CD4-positive, alpha-beta T cell treated with Interleukin-1 beta for 1 hour (primary cell): ENCODE results near the gene OR1D5.
"Not testable (repeated sequence)": the region's sequence is repeated elsewhere in the genome, so short reads cannot be mapped to it uniquely, and the experiment has no call there.

ENCODE experiments used
- DNase-seq, 2 donors: peaks; one replicate each; pipeline ENCODE4 v3.0.0-alpha.2; 2020 to 2022

OR1D5 gene

GRCh38 chr17:3063507-3063906, at the start of gene OR1D5:
OR1D5 (minus strand) TSS chr17:3063607; CDS start chr17:3063607, 0 bp downstream.
- not testable (repeated sequence) for DNase-seq

DNA sequence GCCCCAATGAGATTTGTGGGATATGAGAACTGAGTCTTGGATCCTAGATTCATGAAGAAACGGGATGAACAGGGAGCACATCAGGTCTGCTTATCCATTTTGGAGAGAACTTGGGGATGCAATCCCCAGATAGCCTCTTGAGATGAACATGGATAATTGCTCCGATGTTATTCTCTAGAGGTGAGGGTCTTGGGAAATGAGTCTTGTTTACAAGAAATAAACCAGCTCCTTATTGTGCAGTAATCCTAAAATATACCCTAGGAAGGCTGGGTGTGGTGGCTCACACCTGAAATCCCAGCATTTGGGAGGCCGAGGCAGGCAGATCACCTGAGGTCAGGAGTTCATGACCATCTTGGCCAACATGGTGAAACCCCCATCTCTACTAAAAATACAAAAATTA, 40.9 kb upstream of the OR1D5 start, which contains the start of gene OR1D2:
Gene OR1D2, minus strand, starts transcription at position 101 of the 400 bp plus-strand sequence. CDS start 11,426 bp downstream, outside the sequence.
- DNase-seq, result no peak

DNA sequence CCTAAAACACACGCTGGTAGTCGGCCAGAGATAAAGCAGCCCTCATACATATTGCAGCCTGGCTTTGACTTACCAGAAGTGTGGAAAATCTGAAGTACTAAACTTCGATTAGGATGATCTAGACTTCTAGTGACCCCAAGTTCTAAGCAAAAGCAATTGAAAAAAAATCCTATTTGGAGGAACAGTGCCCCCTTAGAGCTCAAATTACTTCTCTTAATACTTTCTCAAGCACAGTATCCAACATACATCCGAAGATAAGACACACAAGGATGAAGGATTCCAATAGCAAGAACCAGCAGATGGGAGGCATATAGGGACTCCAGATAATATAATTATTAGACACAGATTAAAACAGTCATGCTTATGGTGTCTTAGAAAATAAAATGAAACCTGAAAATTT, 10.4 kb upstream of the OR1D5 start:
- not testable (repeated sequence) for DNase-seq

- DNase-seq, result peak in 1 of 2 donors; percentile 19
Measured at GRCh38 chr17:3065192-3065591, 1.8 kb upstream of the OR1D5 start.

GRCh38 chr17:3062824-3063377, 506 bp downstream of the OR1D5 start:
- not testable (repeated sequence) for DNase-seq

GRCh38 chr17:3054868-3055267, 8.5 kb downstream of the OR1D5 start:
- DNase-seq, result not testable (repeated sequence)

DNA sequence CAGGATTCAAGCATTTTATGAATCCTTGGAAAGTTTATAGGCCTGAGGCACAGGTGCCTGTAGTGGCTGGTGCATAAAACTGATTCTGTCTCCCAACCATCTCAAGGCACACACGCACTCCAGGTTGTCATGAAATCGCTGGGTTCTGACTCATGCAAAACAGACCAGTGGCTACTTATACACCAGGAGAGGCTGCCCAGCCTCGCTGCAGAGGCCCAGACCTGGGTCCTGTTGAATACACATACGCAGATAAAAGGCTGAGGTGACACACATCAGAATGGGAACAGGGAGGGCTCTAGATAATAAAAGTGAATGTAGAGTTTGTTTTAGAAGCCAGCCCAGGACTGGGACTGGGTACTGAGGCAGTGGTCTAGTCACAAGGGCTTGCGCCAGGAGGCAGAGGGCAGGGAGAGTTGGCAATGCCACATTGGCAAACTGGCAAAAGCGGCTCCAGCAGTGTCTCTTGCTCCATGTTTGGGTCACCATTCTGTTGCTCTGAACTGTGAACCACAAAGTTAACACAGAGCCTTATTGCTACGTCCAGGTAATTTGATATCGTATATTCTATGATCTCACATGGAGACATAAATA, 13.6 kb downstream of the OR1D5 start:
- no peak for DNase-seq

DNA sequence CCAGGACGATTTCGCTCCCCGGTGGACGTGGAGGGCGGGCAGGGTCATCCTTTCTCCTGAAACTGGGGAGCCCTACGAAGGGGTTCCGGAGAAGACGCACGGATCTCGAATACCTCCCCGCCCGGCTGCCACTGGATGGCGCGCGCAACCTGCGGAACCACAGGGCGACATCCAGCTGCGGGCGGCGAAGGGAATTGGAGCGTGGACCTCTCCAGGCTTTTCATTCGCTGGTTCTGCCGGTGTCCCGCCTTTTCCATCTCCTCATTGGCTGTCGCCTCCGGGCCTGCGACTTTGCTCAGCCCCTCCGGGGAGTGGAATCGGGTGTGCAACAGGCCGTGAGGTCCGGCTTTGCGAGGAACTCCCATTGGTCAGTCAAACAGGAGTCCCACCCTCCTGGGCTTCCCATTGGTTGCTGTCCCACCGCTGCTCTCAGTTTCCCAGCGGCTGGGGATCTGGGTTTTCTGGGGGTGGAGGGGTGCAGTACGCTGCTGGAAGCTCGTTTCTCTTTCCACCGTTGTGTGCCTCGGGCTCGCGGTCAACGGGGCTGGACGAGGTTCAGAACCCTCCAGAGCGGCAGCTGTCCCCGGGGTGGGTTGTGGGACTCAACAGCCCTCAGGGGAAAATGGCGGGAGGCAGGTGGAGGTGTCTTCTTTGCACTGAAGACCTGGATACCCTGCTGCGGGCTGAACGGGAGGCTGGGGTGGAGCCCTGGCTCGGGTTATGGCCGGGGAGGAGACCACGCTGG, 14.5 kb downstream of the OR1D5 start:
- DNase-seq, result peak; percentile 96 to 97

GRCh38 chr17:3046753-3047152, 16.7 kb downstream of the OR1D5 start:
- DNase-seq, result no peak

GRCh38 chr17:3043737-3044365, 19.6 kb downstream of the OR1D5 start:
- DNase-seq, result no peak

GRCh38 chr17:3040882-3041281, 22.5 kb downstream of the OR1D5 start:
- no peak for DNase-seq

DNA sequence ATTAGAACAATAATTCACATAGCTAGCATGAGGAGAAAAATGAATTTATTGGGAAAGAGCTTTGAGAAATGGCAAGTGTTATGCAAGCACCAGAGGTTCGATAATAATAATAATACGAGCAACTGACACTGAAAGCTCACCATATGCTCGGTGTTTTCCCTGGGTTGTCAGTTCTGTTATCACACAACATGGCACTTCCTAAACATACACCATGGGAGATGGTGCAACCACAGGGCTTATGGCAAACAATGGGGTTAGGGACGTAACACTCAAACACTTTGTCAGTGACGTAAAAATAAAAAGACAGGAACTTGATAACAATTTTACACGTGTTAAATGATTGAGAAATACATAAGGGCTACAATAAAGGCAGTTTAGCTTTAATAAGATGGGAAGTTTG, 23.7 kb downstream of the OR1D5 start:
- DNase-seq, result peak; percentile 12 to 54

- no peak for DNase-seq
Measured at GRCh38 chr17:3038941-3039340, 24.5 kb downstream of the OR1D5 start.

DNA sequence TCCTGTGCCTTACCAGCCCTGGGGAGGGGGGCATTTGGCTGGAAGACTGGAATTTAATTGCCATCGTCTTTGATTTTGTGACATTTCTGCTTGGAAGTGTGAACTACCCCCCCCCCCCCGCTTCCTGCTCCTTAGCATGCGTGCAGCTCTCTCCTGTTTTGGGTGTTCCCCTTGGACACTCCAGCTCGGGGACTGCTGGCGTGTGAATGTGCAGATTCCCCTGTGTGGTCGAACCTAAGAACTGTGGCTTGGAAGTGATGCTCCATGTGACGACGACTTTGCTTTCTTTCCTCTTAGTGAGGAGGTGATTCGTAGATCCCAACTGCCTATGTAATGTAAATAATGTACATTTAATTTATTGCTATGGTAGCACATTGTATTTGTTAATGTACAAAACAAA, 26.1 kb downstream of the OR1D5 start:
- no peak for DNase-seq

- DNase-seq, result no peak
Measured at GRCh38 chr17:3036800-3037199, 26.6 kb downstream of the OR1D5 start.

DNA sequence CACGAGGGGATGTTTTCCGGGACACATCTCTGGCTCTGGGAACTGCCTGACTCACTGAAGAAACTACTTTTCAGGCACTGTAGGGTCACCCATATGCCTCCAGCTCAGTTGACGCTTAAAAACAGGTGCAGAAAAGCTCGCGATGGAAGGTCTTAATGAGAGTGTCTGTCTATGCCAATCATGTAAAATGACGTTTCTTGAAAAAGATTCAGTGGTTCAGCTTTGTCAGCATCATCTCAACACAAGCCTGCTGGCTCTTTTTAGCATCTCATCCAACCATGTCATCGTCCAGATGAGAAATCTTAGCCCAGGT, 27.5 kb downstream of the OR1D5 start:
- DNase-seq, result no peak

GRCh38 chr17:3035256-3035967, 28.0 kb downstream of the OR1D5 start:
- DNase-seq, result no peak

DNA sequence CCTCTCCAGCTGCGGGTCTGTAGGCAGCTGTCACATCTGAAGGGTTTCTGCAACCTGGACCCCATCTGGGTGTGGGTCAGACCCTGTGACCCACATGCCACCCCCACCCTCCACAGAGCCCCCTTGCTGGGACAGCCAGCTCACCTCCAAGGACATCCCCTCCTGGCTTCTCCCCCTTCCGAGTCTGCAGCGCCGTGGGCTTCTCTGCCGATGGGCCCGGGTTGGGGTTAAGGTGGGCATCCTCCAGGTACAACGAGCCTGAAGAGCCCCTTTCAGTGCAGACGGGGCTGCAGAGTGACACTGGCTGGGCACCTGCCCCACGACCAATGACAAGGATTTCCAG, 28.9 kb downstream of the OR1D5 start:
- no peak for DNase-seq

GRCh38 chr17:3033741-3034577, 29.4 kb downstream of the OR1D5 start:
- DNase-seq, result no peak

- DNase-seq, result no peak
Measured at GRCh38 chr17:3033248-3033640, 30.2 kb downstream of the OR1D5 start.

DNA sequence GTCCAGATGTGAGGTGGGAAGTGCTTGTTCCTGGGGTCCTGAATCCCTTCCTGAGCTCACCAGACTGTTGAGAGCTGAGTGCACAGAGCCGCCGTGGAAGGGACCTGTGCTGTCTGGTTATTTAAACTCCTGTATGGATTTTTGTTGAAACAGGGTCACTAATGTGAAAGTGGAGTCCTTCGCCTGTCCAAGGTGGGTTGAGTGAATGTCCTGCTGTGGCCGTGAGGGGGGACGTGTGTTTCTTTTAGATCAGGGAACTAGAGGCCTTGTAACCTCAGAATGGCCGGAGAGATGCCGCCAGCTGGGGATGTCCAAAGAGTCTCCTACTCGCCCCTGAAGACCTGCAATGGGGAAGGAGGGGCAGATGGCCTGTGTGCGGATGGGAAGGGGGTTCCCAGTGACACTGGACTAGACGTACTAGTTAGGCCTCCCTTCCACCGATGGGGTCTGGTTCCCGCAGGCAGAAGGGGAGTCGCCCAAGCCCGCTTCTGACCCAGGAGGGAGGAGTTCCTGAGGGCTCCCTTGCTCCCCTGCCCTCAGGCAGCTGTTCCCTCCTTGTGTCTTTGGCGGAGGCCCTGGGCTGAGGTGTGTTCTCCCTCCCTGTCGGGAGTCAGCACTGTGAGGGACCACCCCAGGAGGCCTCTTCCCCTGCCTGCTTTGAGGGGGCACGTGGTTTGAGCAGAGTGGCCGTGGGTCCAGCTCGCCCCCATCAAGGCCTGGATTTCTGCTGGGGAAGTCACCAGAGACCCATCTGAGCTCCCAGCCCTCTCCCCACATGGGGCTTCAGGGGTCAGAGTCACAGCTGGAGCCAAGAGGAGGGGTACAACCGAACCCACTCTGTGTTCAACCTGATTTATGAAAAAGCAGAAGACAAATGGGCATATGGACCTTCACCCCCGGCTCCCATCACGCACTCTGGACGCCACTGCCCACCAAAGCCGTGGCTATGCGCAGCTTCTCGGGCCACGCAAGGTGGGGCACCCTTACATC, 30.9 kb downstream of the OR1D5 start:
- DNase-seq, result no peak
